OCI-LY1 (cell line): Measurements from ENCODE around the gene CNDP1.

Source experiments
- H2AFZ ChIP-seq: fragments of 200-600 bp; sonication (generic), shearing (Covaris generic); 2 replicates; pipeline ENCODE4 v1.6.0; 2014; ENCODE audit warnings: antibody characterized with exemption, mild to moderate bottlenecking, low read length
- H3F3A ChIP-seq: fragments of 200-600 bp; sonication (generic), shearing (Covaris generic); 2 replicates; pipeline ENCODE4 v1.6.0; 2014; ENCODE audit warnings: mild to moderate bottlenecking, antibody characterized with exemption, low read length, moderate library complexity; ENCODE audit not compliant: insufficient read depth
- H3K27ac ChIP-seq: fragments of 200-600 bp; sonication (generic); 2 replicates; pipeline ENCODE4 v1.5.1; 2014; ENCODE audit warnings: low read length, mixed run types, mild to moderate bottlenecking, low read depth; ENCODE audit not compliant: poor library complexity, severe bottlenecking
- H3K27me3 ChIP-seq: fragments of 200-600 bp; sonication (generic); 2 replicates; pipeline ENCODE4 v1.6.0; 2014; ENCODE audit warnings: antibody characterized with exemption, mild to moderate bottlenecking, low read length, moderate library complexity; ENCODE audit not compliant: insufficient read depth
- H3K36me3 ChIP-seq: fragments of 200-600 bp; sonication (generic); 2 replicates; pipeline ENCODE4 v1.6.1; 2014; ENCODE audit warnings: mild to moderate bottlenecking, antibody characterized with exemption, low read length, moderate library complexity, mixed read lengths; ENCODE audit not compliant: insufficient read depth
- H3K4me1 ChIP-seq: fragments of 200-600 bp; sonication (generic); 2 replicates; pipeline ENCODE4 v1.5.1; 2014; ENCODE audit warnings: mild to moderate bottlenecking, low read length, moderate library complexity; ENCODE audit not compliant: insufficient read depth, severe bottlenecking
- H3K4me2 ChIP-seq: fragments of 200-600 bp; sonication (generic), shearing (Covaris generic); 2 replicates; pipeline ENCODE4 v1.6.1; 2014; ENCODE audit warnings: low read length
- H3K4me3 ChIP-seq: fragments of 200-600 bp; sonication (generic); 2 replicates; pipeline ENCODE4 v1.5.1; 2014; ENCODE audit warnings: low read length, low read depth, mild to moderate bottlenecking, mixed read lengths; ENCODE audit not compliant: poor library complexity, severe bottlenecking
- H3K79me2 ChIP-seq: fragments of 200-600 bp; shearing (Covaris generic); 2 replicates; pipeline ENCODE4 v1.6.1; 2016; ENCODE audit warnings: mixed run types, low read length, mixed read lengths; ENCODE audit not compliant: insufficient read depth
- H3K9ac ChIP-seq: fragments of 200-600 bp; sonication (generic), shearing (Covaris generic); 2 replicates; pipeline ENCODE4 v1.6.1; 2014; ENCODE audit warnings: mild to moderate bottlenecking, low read length, mixed read lengths
- H3K9me2 ChIP-seq: fragments of 200-600 bp; sonication (generic), shearing (Covaris generic); 2 replicates; pipeline ENCODE4 v1.6.1; 2014; ENCODE audit warnings: low read depth, mild to moderate bottlenecking, low read length, mixed read lengths
- H3K9me3 ChIP-seq: fragments of 200-600 bp; shearing (Covaris generic); 2 replicates; pipeline ENCODE4 v1.6.1; 2014; ENCODE audit warnings: low read length, mixed read lengths
- H4K20me1 ChIP-seq: fragments of 200-600 bp; sonication (generic), shearing (Covaris generic); 2 replicates; pipeline ENCODE4 v1.6.0; 2016; ENCODE audit warnings: mild to moderate bottlenecking, low read length; ENCODE audit not compliant: insufficient read depth
- EZH2 ChIP-seq: fragments of 200-600 bp; sonication (generic), shearing (Covaris generic); IDR thresholded peaks from 2 replicates; pipeline ENCODE4 v1.8.0; 2017; ENCODE audit warnings: borderline replicate concordance, mixed run types, mild to moderate bottlenecking, antibody characterized with exemption, low read length, moderate library complexity, mixed read lengths
- TF ChIP-seq, protein P1 (sequence below): fragments of 200-600 bp; sonication (generic), shearing (Covaris generic); IDR thresholded peaks from 2 replicates; pipeline ENCODE4 v1.5.1; 2017; ENCODE audit warnings: mild to moderate bottlenecking, antibody characterized with exemption, low read length, moderate library complexity, mixed read lengths

Gene CNDP1

DNA sequence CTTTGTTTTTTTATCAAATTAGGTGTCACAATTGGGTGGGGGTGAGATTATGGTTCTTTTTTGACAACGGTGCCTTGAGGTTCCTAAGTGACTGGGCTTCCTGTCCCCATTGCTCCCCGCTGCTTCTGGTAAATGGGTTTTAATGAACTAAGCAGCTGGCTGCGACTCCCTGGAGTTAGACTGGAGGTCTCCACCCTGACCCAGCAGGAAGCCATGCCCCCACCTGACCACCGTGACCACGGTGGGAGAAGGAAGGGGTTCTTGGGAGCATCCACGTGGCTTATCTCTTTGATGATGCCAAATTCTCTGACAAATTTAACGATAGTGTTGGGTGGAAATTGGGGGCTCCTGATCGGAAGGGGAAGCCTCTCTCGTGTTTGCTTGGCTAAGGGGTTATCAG lies 25.9 kb upstream of the CNDP1 start:
- peaks cover 92% of the 10 kb centered on the region for H3K36me3 ChIP-seq
- no peaks in the 10 kb centered on the region for H3F3A ChIP-seq
- no peaks in the 10 kb centered on the region for H4K20me1 ChIP-seq
- no peak overlapping the region for H3K4me3 ChIP-seq
- no peak overlapping the region for H3K27ac ChIP-seq
- no peak for TF ChIP-seq EZH2
- no peaks in the 10 kb centered on the region for H3K4me1 ChIP-seq
- H3K27me3 ChIP-seq, result no peaks in the 10 kb centered on the region
- no peaks in the 10 kb centered on the region for H3K9me2 ChIP-seq
- H3K9ac ChIP-seq, result no peak overlapping the region
- H3K9me3 ChIP-seq, result no peaks in the 10 kb centered on the region
- no peak overlapping the region for H3K4me2 ChIP-seq
- no peaks in the 10 kb centered on the region for H3K79me2 ChIP-seq
- no peak overlapping the region for H2AFZ ChIP-seq

GRCh38 chr18:74508821-74509225 lies 25.5 kb upstream of the CNDP1 start:
- Histone ChIP-seq H4K20me1 (no peaks in the 10 kb centered on the region), H3K79me2 (no peaks in the 10 kb centered on the region), H3K9me3 (no peaks in the 10 kb centered on the region), H3K27ac (no peak overlapping the region), H3K27me3 (no peaks in the 10 kb centered on the region), H3K4me3 (no peak overlapping the region), H3K4me2 (no peak overlapping the region), H3K9ac (no peak overlapping the region), H3K4me1 (no peaks in the 10 kb centered on the region), H2AFZ (no peak overlapping the region), H3F3A (no peaks in the 10 kb centered on the region), H3K9me2 (no peaks in the 10 kb centered on the region), H3K36me3 (peaks cover 93% of the 10 kb centered on the region)
- TF ChIP-seq EZH2, result no peak
- TF ChIP-seq, protein P1, sequence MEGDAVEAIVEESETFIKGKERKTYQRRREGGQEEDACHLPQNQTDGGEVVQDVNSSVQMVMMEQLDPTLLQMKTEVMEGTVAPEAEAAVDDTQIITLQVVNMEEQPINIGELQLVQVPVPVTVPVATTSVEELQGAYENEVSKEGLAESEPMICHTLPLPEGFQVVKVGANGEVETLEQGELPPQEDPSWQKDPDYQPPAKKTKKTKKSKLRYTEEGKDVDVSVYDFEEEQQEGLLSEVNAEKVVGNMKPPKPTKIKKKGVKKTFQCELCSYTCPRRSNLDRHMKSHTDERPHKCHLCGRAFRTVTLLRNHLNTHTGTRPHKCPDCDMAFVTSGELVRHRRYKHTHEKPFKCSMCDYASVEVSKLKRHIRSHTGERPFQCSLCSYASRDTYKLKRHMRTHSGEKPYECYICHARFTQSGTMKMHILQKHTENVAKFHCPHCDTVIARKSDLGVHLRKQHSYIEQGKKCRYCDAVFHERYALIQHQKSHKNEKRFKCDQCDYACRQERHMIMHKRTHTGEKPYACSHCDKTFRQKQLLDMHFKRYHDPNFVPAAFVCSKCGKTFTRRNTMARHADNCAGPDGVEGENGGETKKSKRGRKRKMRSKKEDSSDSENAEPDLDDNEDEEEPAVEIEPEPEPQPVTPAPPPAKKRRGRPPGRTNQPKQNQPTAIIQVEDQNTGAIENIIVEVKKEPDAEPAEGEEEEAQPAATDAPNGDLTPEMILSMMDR, result no peak

DNA sequence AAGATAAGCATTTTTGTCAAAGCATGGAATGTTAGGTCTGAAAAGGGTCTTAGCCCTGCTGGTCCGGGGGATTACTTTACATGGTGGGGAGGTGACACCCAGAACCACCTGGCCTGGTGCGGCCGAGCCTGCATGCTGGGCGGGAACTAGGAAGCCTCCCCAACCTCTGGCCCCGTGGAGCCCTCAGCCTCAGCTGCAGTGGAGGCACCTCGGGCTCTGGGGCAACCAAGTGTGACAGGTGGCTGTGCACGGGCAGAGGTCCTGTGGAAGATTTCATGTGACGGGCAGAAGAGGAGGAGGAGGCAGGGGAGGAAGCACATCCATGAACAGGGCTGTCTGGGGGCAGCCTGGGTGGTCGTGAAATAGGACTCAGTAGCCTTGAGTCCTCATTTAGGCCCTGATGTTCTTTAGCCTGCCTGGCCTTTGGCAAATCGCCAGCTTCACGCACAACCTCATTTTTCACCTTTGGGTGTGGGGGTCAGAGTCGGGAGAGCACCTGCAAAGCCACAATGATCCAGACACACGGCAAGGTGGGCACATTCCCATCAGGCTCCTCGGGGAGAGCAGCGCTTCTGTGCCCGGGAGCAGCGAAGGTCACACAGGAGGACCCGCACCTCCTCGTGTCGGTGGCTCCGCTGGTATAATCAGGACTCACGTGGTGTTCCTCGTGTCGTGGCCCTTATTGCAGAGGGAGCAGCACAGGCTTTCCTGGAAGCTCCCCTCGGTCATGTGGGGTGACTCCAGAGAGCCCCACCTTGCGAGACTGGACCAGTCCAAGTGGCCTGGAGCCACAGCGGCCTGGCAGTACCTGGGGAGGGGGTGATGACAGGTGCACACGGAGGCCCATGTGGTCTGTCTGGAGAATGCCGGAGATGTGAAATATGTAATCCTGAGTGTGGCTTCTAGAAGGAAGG lies 24.2 kb upstream of the CNDP1 start:
- no peaks in the 10 kb centered on the region for H4K20me1 ChIP-seq
- no peak overlapping the region for H3K27ac ChIP-seq
- H3K27me3 ChIP-seq, result no peaks in the 10 kb centered on the region
- no peak overlapping the region for H3K4me2 ChIP-seq
- no peaks in the 10 kb centered on the region for H3K4me1 ChIP-seq
- no peaks in the 10 kb centered on the region for H3F3A ChIP-seq
- peaks cover 88% of the 10 kb centered on the region for H3K36me3 ChIP-seq
- no peak overlapping the region for H3K4me3 ChIP-seq
- no peaks in the 10 kb centered on the region for H3K9me3 ChIP-seq
- TF ChIP-seq, protein P1, result no peak
- TF ChIP-seq EZH2, result no peak
- no peaks in the 10 kb centered on the region for H3K79me2 ChIP-seq
- H3K9me2 ChIP-seq, result no peaks in the 10 kb centered on the region
- H3K9ac ChIP-seq, result no peak overlapping the region
- H2AFZ ChIP-seq, result no peak overlapping the region

DNA sequence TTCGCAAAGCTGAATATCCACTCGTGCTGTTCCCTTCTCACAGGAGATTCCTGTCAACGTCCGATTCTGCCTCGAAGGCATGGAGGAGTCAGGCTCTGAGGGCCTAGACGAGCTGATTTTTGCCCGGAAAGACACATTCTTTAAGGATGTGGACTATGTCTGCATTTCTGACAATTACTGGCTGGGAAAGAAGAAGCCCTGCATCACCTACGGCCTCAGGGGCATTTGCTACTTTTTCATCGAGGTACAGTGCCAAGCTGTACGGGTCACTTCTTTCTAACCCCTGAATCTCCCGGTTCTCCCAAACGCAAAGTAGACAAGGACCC lies 23.6 kb upstream of the CNDP1 start:
- TF ChIP-seq, protein P1, result no peak
- no peak for TF ChIP-seq EZH2
- H3K79me2 ChIP-seq, result no peaks in the 10 kb centered on the region
- H3K4me2 ChIP-seq, result no peak overlapping the region
- no peak overlapping the region for H3K27ac ChIP-seq
- no peaks in the 10 kb centered on the region for H3K9me3 ChIP-seq
- no peaks in the 10 kb centered on the region for H4K20me1 ChIP-seq
- H3K36me3 ChIP-seq, result peaks cover 88% of the 10 kb centered on the region
- no peak overlapping the region for H3K9ac ChIP-seq
- H3K4me1 ChIP-seq, result no peaks in the 10 kb centered on the region
- H3K4me3 ChIP-seq, result no peak overlapping the region
- H3K27me3 ChIP-seq, result no peaks in the 10 kb centered on the region
- H3K9me2 ChIP-seq, result no peaks in the 10 kb centered on the region
- no peak overlapping the region for H2AFZ ChIP-seq
- no peaks in the 10 kb centered on the region for H3F3A ChIP-seq
